ENCODE measurements around the gene CEP131. TPM values are rescaled to one million over a fixed set of nuclear protein-coding genes. Genes with fewer than 3 reads are reported as not detected.

CEP131 gene
- total and polyA plus RNA-seq, 2 donors (not counting 3 experiments of a cell fraction or from before 2014, with no cell fraction given), result 5.3 to 17.9 TPM

DNA sequence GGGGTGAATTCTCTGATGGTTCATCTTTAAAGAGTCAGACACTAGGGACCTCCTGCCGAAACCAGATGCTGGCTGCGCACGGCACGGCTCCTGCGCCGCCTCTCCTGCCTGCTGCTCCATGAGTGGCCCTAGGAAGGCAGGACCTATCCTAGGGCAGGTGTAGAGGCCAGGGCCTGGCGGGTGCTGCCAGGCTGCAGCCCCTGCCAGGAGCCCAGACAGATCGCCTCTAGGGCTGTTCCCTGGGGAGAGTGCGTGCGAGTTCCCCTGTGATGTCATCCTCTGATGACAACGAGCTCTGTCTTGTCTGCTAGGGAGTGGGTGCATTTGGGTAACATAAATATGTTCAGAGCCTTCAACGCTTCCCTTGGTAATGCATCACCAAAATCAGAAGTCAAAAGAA lies 48.5 kb upstream of the CEP131 start:
- no peak for TF ChIP-seq GATA2 (IDR thresholded peaks at IDR 0.05; ENCODE audit: insufficient read depth, insufficient read length, low read depth, low read length)
- TF ChIP-seq, protein P1, sequence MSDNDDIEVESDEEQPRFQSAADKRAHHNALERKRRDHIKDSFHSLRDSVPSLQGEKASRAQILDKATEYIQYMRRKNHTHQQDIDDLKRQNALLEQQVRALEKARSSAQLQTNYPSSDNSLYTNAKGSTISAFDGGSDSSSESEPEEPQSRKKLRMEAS (IDR thresholded peaks at IDR 0.05; ENCODE audit: insufficient read depth, insufficient read length), result no peak
- no peak for TF ChIP-seq POLR2AphosphoS5 (IDR thresholded peaks at IDR 0.05; ENCODE audit: insufficient read depth, low read depth, low read length)
- no peak for TF ChIP-seq POLR2A (IDR thresholded peaks at IDR 0.05; ENCODE audit: low read depth, low read length)
- no peak for TF ChIP-seq JUN (IDR thresholded peaks at IDR 0.05; ENCODE audit: borderline replicate concordance, insufficient read depth, insufficient read length, low read depth)
- TF ChIP-seq FOS (IDR thresholded peaks at IDR 0.05; ENCODE audit: borderline replicate concordance, insufficient read depth, low read length), result no peak
- H3K4me2 ChIP-seq (ENCODE audit: insufficient read depth, low read length), result no peak overlapping the region
- no peaks in the 10 kb centered on the region for H3K9me1 ChIP-seq (replicated peaks; ENCODE audit: control insufficient read depth, extremely low read depth, insufficient read depth, low read length)
- H3K79me2 ChIP-seq (ENCODE audit: control insufficient read depth, insufficient read depth, low read length), result no peaks in the 10 kb centered on the region
- H3K4me1 ChIP-seq (ENCODE audit: control insufficient read depth, extremely low read depth, insufficient read depth, low read length), result peaks cover 12% of the 10 kb centered on the region
- no peaks in the 10 kb centered on the region for H3K9me3 ChIP-seq (replicated peaks; ENCODE audit: control insufficient read depth, insufficient read depth, low read length)
- no peak for DNase-seq (ENCODE audit: low read depth, low spot score)
- no peaks in the 10 kb centered on the region for H4K20me1 ChIP-seq (replicated peaks; ENCODE audit: control insufficient read depth, extremely low read depth, insufficient read depth, low read length)
- ChIA-PET POLR2A (no interaction called here), CTCF (interaction anchor here (1.2 to 2.8 kb wide), 3 partner anchors 9 to 252 kb away, joined by 3 to 7 read pairs (median 3); no protein-coding TSS in a partner anchor)
- peaks cover 8 to 29% of the 10 kb centered on the region in 2 experiments for H3K36me3 ChIP-seq (ENCODE audit: control insufficient read depth in 2 of 2, extremely low read depth in 1 of 2, insufficient read depth in 2 of 2, low read length in 2 of 2)
- no peaks in the 10 kb centered on the region for H3K27me3 ChIP-seq (ENCODE audit: control insufficient read depth in 2 of 2, insufficient read depth in 2 of 2, low read length in 2 of 2)
- dilution Hi-C loops (cut with MboI; ENCODE audit: extremely low pct_ligation_motif_present, low sequenced_read_pairs) (no loop called here), intact Hi-C loops (cut with micrococcal nuclease) (no loop called here)
- H2AFZ ChIP-seq (ENCODE audit: low read depth, low read length), result no peak overlapping the region
- no peak overlapping the region for H3K27ac ChIP-seq (ENCODE audit: insufficient read depth, low read depth, low read length)
- H3K4me3 ChIP-seq (replicated peaks in 1 of 3; ENCODE audit: insufficient read depth in 1 of 3, low read depth in 1 of 3, low read length in 3 of 3), result no peak overlapping the region
- no peak for FAIRE-seq
- H3K9ac ChIP-seq (replicated peaks; ENCODE audit: extremely low read depth, insufficient read depth, low read length), result no peak overlapping the region
- BruUV-seq (replicated peaks), result no TSS peak

DNA sequence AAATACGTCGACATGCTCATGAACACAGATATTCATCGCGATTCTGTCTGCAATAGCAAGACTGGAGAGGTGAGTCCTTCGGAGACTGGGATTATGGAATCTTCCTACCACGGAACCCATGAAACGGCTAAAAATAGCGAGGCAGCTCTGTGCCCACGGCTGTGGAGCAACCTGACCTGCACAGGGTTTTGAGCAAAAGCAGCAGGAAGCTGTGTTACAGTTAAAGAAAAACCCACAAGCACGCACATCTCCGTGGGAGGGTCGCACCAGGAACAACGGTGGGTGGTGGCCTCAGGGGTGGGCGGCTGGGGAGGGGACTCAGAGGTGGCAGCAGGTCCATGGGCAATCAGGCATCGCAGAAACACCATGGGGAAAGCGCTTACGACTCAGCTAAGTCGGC lies 47.5 kb upstream of the CEP131 start:
- BruUV-seq (replicated peaks), result no TSS peak
- Histone ChIP-seq H3K79me2 (ENCODE audit: control insufficient read depth, insufficient read depth, low read length) (no peaks in the 10 kb centered on the region), H3K36me3 (ENCODE audit: control insufficient read depth in 2 of 2, extremely low read depth in 1 of 2, insufficient read depth in 2 of 2, low read length in 2 of 2) (peaks cover 8 to 30% of the 10 kb centered on the region in 2 experiments), H3K4me1 (ENCODE audit: control insufficient read depth, extremely low read depth, insufficient read depth, low read length) (peaks cover 12% of the 10 kb centered on the region), H3K4me2 (ENCODE audit: insufficient read depth, low read length) (no peak overlapping the region), H3K27ac (ENCODE audit: insufficient read depth, low read depth, low read length) (no peak overlapping the region), H3K9me1 (replicated peaks; ENCODE audit: control insufficient read depth, extremely low read depth, insufficient read depth, low read length) (no peaks in the 10 kb centered on the region), H3K27me3 (ENCODE audit: control insufficient read depth in 2 of 2, insufficient read depth in 2 of 2, low read length in 2 of 2) (no peaks in the 10 kb centered on the region), H3K4me3 (replicated peaks in 1 of 3; ENCODE audit: insufficient read depth in 1 of 3, low read depth in 1 of 3, low read length in 3 of 3) (no peak overlapping the region), H2AFZ (ENCODE audit: low read depth, low read length) (no peak overlapping the region), H4K20me1 (replicated peaks; ENCODE audit: control insufficient read depth, extremely low read depth, insufficient read depth, low read length) (no peaks in the 10 kb centered on the region), H3K9ac (replicated peaks; ENCODE audit: extremely low read depth, insufficient read depth, low read length) (no peak overlapping the region), H3K9me3 (replicated peaks; ENCODE audit: control insufficient read depth, insufficient read depth, low read length) (no peaks in the 10 kb centered on the region)
- ChIA-PET CTCF (interaction anchor here (0.8 to 2.8 kb wide), 2 partner anchors 15 to 39 kb away, joined by 3 to 7 read pairs; no protein-coding TSS in a partner anchor), POLR2A (no interaction called here)
- dilution Hi-C loops (cut with MboI; ENCODE audit: extremely low pct_ligation_motif_present, low sequenced_read_pairs), result no loop called here
- intact Hi-C loops (cut with micrococcal nuclease), result no loop called here
- DNase-seq (ENCODE audit: low read depth, low spot score) (no peak), FAIRE-seq (no peak)
- TF ChIP-seq JUN (IDR thresholded peaks at IDR 0.05; ENCODE audit: borderline replicate concordance, insufficient read depth, insufficient read length, low read depth) (no peak), POLR2A (IDR thresholded peaks at IDR 0.05; ENCODE audit: low read depth, low read length) (no peak), FOS (IDR thresholded peaks at IDR 0.05; ENCODE audit: borderline replicate concordance, insufficient read depth, low read length) (no peak), GATA2 (IDR thresholded peaks at IDR 0.05; ENCODE audit: insufficient read depth, insufficient read length, low read depth, low read length) (no peak), POLR2AphosphoS5 (IDR thresholded peaks at IDR 0.05; ENCODE audit: insufficient read depth, low read depth, low read length) (no peak), EZH2 (IDR thresholded peaks at IDR 0.05; ENCODE audit: borderline replicate concordance, low read depth, low read length, severe bottlenecking) (no peak), MYC (IDR thresholded peaks at IDR 0.05; ENCODE audit: low read depth, low read length) (no peak)
- TF ChIP-seq, protein P1 (IDR thresholded peaks at IDR 0.05; ENCODE audit: insufficient read depth, insufficient read length), result no peak
- TF ChIP-seq, protein P2, sequence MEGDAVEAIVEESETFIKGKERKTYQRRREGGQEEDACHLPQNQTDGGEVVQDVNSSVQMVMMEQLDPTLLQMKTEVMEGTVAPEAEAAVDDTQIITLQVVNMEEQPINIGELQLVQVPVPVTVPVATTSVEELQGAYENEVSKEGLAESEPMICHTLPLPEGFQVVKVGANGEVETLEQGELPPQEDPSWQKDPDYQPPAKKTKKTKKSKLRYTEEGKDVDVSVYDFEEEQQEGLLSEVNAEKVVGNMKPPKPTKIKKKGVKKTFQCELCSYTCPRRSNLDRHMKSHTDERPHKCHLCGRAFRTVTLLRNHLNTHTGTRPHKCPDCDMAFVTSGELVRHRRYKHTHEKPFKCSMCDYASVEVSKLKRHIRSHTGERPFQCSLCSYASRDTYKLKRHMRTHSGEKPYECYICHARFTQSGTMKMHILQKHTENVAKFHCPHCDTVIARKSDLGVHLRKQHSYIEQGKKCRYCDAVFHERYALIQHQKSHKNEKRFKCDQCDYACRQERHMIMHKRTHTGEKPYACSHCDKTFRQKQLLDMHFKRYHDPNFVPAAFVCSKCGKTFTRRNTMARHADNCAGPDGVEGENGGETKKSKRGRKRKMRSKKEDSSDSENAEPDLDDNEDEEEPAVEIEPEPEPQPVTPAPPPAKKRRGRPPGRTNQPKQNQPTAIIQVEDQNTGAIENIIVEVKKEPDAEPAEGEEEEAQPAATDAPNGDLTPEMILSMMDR (IDR thresholded peaks at IDR 0.05; ENCODE audit: extremely low read depth in 1 of 2, insufficient read depth in 1 of 2, low read depth in 1 of 2, low read length in 2 of 2), result no peak
